Neural cell (in vitro differentiated cells): ENCODE data around the gene FURIN. TPM values are rescaled to one million over a fixed set of nuclear protein-coding genes. Genes with fewer than 3 reads are reported as not detected.

Source experiments
- H2AFZ ChIP-seq: fragments of 200-600, 300-800 bp; sonication (generic), shearing (Covaris generic); 2 replicates; pipeline ENCODE4 v1.6.0; 2014; ENCODE audit warnings: low read depth, mild to moderate bottlenecking, antibody characterized with exemption, low read length, moderate library complexity
- H3F3A ChIP-seq: fragments of 200-600 bp; shearing (Covaris generic); 2 replicates; pipeline ENCODE4 v1.6.1; 2016; ENCODE audit warnings: mild to moderate bottlenecking, moderate library complexity, mixed read lengths, antibody characterized with exemption, low read length; ENCODE audit not compliant: insufficient read depth, poor library complexity, severe bottlenecking
- H3K27ac ChIP-seq: fragments of 200-600, 300-800 bp; sonication (generic), shearing (Covaris generic); 2 replicates; pipeline ENCODE4 v1.5.1; 2014; ENCODE audit warnings: mild to moderate bottlenecking, low read length, moderate library complexity
- H3K27me3 ChIP-seq: fragments of 300-800, 200-600 bp; sonication (generic), shearing (Covaris generic); 2 replicates; pipeline ENCODE4 v1.6.0; 2014; ENCODE audit warnings: mild to moderate bottlenecking, low read depth, low read length, moderate library complexity; ENCODE audit not compliant: insufficient read depth
- H3K36me3 ChIP-seq: fragments of 300-800, 200-600 bp; sonication (generic), shearing (Covaris generic); 2 replicates; pipeline ENCODE4 v1.5.1; 2014; ENCODE audit warnings: mild to moderate bottlenecking, antibody characterized with exemption, low read length, moderate library complexity; ENCODE audit not compliant: insufficient read depth
- H3K4me2 ChIP-seq: fragments of 300-800, 200-600 bp; sonication (generic), shearing (Covaris generic); 2 replicates; pipeline ENCODE4 v1.6.0; 2014; ENCODE audit warnings: mild to moderate bottlenecking, low read length
- H3K4me3 ChIP-seq: fragments of 300-800, 200-600 bp; sonication (generic), shearing (Covaris generic); 2 replicates; pipeline ENCODE4 v1.5.1; 2014; ENCODE audit warnings: mild to moderate bottlenecking, low read length, moderate library complexity
- H3K79me2 ChIP-seq: fragments of 200-600 bp; shearing (Covaris generic); replicated peaks from 2 replicates; pipeline ENCODE4 v1.6.0; 2014; ENCODE audit warnings: mild to moderate bottlenecking, low read length, moderate library complexity; ENCODE audit not compliant: insufficient read depth
- H3K9ac ChIP-seq: fragments of 300-800, 200-600 bp; sonication (generic), shearing (Covaris generic); 2 replicates; pipeline ENCODE4 v1.6.1; 2016; ENCODE audit warnings: mild to moderate bottlenecking, low read length, mixed read lengths
- H3K9me2 ChIP-seq: fragments of 200-600 bp; shearing (Covaris generic); 2 replicates; pipeline ENCODE4 v1.6.1; 2016; ENCODE audit warnings: mild to moderate bottlenecking, low read length, mixed read lengths; ENCODE audit not compliant: insufficient read depth
- H3K9me3 ChIP-seq: fragments of 200-600, 300-800 bp; sonication (generic), shearing (Covaris generic); 2 replicates; pipeline ENCODE4 v1.6.1; 2016; ENCODE audit warnings: mild to moderate bottlenecking, mixed run types, low read length, moderate library complexity, mixed read lengths
- H4K20me1 ChIP-seq: fragments of 200-600 bp; shearing (Covaris generic); 2 replicates; pipeline ENCODE4 v1.6.1; 2016; ENCODE audit warnings: mild to moderate bottlenecking, mixed run types; ENCODE audit not compliant: insufficient read depth
- CTCF ChIP-seq: fragments of 450-650 bp; IDR thresholded peaks from 2 replicates; pipeline ENCODE4 v1.5.1; 2014; ENCODE audit warnings: antibody characterized with exemption, mild to moderate bottlenecking, moderate library complexity; ENCODE audit not compliant: poor library complexity, severe bottlenecking
- EP300 ChIP-seq: fragments of 450-650 bp; conservative IDR thresholded peaks from 2 replicates; pipeline ENCODE4 v1.6.1; 2014; ENCODE audit warnings: antibody characterized with exemption, mild to moderate bottlenecking, moderate library complexity; ENCODE audit not compliant: poor library complexity, severe bottlenecking
- EZH2 ChIP-seq: fragments of 200-600, 300-800 bp; shearing (Covaris generic), sonication (generic); IDR thresholded peaks from 2 replicates; pipeline ENCODE4 v1.6.1; 2014; ENCODE audit warnings: antibody characterized with exemption, low read length, borderline replicate concordance, mild to moderate bottlenecking; ENCODE audit not compliant: insufficient read depth, poor library complexity, severe bottlenecking
- MXI1 ChIP-seq: fragments of 450-650 bp; conservative IDR thresholded peaks from 2 replicates; pipeline ENCODE4 v1.6.1; 2014; ENCODE audit warnings: antibody characterized with exemption, mild to moderate bottlenecking; ENCODE audit not compliant: poor library complexity, severe bottlenecking
- POLR2AphosphoS5 ChIP-seq: IDR thresholded peaks from 2 replicates; pipeline ENCODE4 v1.6.1; 2012
- RAD21 ChIP-seq: fragments of 450-650 bp; conservative IDR thresholded peaks from 2 replicates; pipeline ENCODE4 v1.6.1; 2014; ENCODE audit warnings: antibody characterized with exemption, mild to moderate bottlenecking, moderate library complexity
- REST ChIP-seq: IDR thresholded peaks from 2 replicates; pipeline ENCODE4 v1.6.1; 2012; ENCODE audit warnings: borderline replicate concordance
- SMC3 ChIP-seq: fragments of 450-650 bp; conservative IDR thresholded peaks from 2 replicates; pipeline ENCODE4 v1.6.1; 2014; ENCODE audit warnings: antibody characterized with exemption, mild to moderate bottlenecking, moderate library complexity; ENCODE audit not compliant: poor library complexity
- TAF1 ChIP-seq: IDR thresholded peaks from 2 replicates; pipeline ENCODE4 v1.6.1; 2012; ENCODE audit warnings: low read depth
- polyA plus RNA-seq: library from polyadenylated mRNA; depleted of rRNA; stranded (reverse); fragments of >200 nt; gene quantifications from 2 replicates; pipeline ENCODE4 v1.2.3, GENCODE V29; 2014

The FURIN gene
- polyA plus RNA-seq, 1 donor from 2014 or later: 4.3 TPM

GRCh38 chr15:90906181-90906849 lies 37.9 kb downstream of the FURIN start:
- Histone ChIP-seq H3K9ac (no peak overlapping the region), H4K20me1 (no peaks in the 10 kb centered on the region), H3K4me3 (no peak overlapping the region), H3K36me3 (peaks cover 7% of the 10 kb centered on the region), H3K9me2 (no peaks in the 10 kb centered on the region), H2AFZ (no peak overlapping the region), H3K4me2 (no peak overlapping the region), H3F3A (no peaks in the 10 kb centered on the region), H3K79me2 (no peaks in the 10 kb centered on the region), H3K27ac (no peak overlapping the region), H3K27me3 (no peaks in the 10 kb centered on the region), H3K9me3 (no peaks in the 10 kb centered on the region)
- TF ChIP-seq POLR2AphosphoS5 (no peak), EP300 (no peak), REST (no peak)

GRCh38 chr15:90907051-90907660 lies 38.8 kb downstream of the FURIN start:
- Histone ChIP-seq H3F3A (no peaks in the 10 kb centered on the region), H3K36me3 (peaks cover 7% of the 10 kb centered on the region), H3K9me2 (no peaks in the 10 kb centered on the region), H3K27me3 (no peaks in the 10 kb centered on the region), H3K4me3 (no peak overlapping the region), H3K4me2 (no peak overlapping the region), H3K9ac (no peak overlapping the region), H4K20me1 (no peaks in the 10 kb centered on the region), H3K9me3 (no peaks in the 10 kb centered on the region), H2AFZ (no peak overlapping the region), H3K27ac (no peak overlapping the region), H3K79me2 (no peaks in the 10 kb centered on the region)
- no peak for TF ChIP-seq TAF1

- Histone ChIP-seq H2AFZ (no peak overlapping the region), H3K36me3 (peaks cover 7% of the 10 kb centered on the region), H3K4me3 (no peak overlapping the region), H3K9ac (no peak overlapping the region), H3K27me3 (no peaks in the 10 kb centered on the region), H3F3A (no peaks in the 10 kb centered on the region), H3K79me2 (no peaks in the 10 kb centered on the region), H3K4me2 (no peak overlapping the region), H3K9me3 (no peaks in the 10 kb centered on the region), H3K27ac (no peak overlapping the region), H4K20me1 (no peaks in the 10 kb centered on the region), H3K9me2 (no peaks in the 10 kb centered on the region)
- TF ChIP-seq RAD21 (no peak), TAF1 (no peak), REST (no peak), MXI1 (no peak), EP300 (no peak), SMC3 (no peak), EZH2 (no peak), POLR2AphosphoS5 (no peak), CTCF (no peak)
Measured at GRCh38 chr15:90907838-90908507, 39.6 kb downstream of the FURIN start.
